Esophagus muscularis mucosa (tissue), 4 donors: Measurements from ENCODE around the gene CLDN9. TPM values are rescaled to one million over a fixed set of nuclear protein-coding genes. Genes with fewer than 3 reads are reported as not detected.

Experiments used
- DNase-seq: peaks from one replicate; pipeline ENCODE4 v3.0.0-alpha.2; 2017; ENCODE audit errors: extremely low spot score
- H3K27ac ChIP-seq, 4 donors: fragments of 200-600 bp; sonication (generic); replicated peaks in 1 of 4; 1 replicate in 3 of 4; 2 replicates in 1 of 4; pipeline ENCODE4 v1.5.1; 2016 to 2019; ENCODE audit warnings: mild to moderate bottlenecking in 1 of 4
- H3K27me3 ChIP-seq, 4 donors: fragments of 200-600 bp; sonication (generic); one replicate each; pipeline versions ENCODE4 v1.5.1 to v1.6.0; 2016 to 2019
- H3K36me3 ChIP-seq, 4 donors: fragments of 200-600 bp; sonication (generic); one replicate each; pipeline ENCODE4 v1.5.1; 2016 to 2019
- H3K4me1 ChIP-seq, 4 donors: fragments of 200-600 bp; sonication (generic); one replicate each; pipeline ENCODE4 v1.5.1; 2016 to 2019
- H3K4me3 ChIP-seq, 4 donors: fragments of 200-600 bp; sonication (generic); 1 replicate in 2 of 4; 2 replicates in 2 of 4; pipeline ENCODE4 v1.5.1; 2016 to 2019; ENCODE audit warnings: mild to moderate bottlenecking in 4 of 4, moderate library complexity in 1 of 4
- H3K9me3 ChIP-seq, 4 donors: fragments of 200-600 bp; sonication (generic); 1 replicate in 3 of 4; 2 replicates in 1 of 4; pipeline ENCODE4 v1.5.1; 2016 to 2019
- CTCF ChIP-seq, 3 experiments: fragments of 200-600 bp in 2 of 3; fragments of 450-650 bp in 1 of 3; sonication (generic) in 2 of 3; IDR thresholded peaks; one replicate each; pipeline ENCODE4 v1.5.1; 2017 to 2019; ENCODE audit warnings: antibody characterized with exemption in 3 of 3, mild to moderate bottlenecking in 2 of 3, moderate library complexity in 1 of 3
- EP300 ChIP-seq: sonication (generic); formaldehyde crosslinking; IDR thresholded peaks from one replicate; pipeline ENCODE4 v1.6.1; 2017; ENCODE audit warnings: antibody characterized with exemption
- POLR2A ChIP-seq: fragments of 450-650 bp; IDR thresholded peaks from one replicate; pipeline ENCODE4 v1.6.1; 2017; ENCODE audit warnings: antibody characterized with exemption, moderate library complexity, mild to moderate bottlenecking, low read depth
- POLR2AphosphoS5 ChIP-seq, 2 donors: sonication (generic); formaldehyde crosslinking; IDR thresholded peaks; one replicate each; pipeline ENCODE4 v1.6.1; 2017; ENCODE audit warnings: antibody characterized with exemption in 2 of 2
- WGBS: methylation state at CpG from one replicate; pipeline ENCODE4 v1.1.5; 2018; 5-methylcytosine and 5-hydroxymethylcytosine counted together
- intact Hi-C: fragments of 100-400 bp; cut with DNase I; formaldehyde crosslinking; loops from one replicate; pipeline ENCODE4 v1.15.1; 2023
- total RNA-seq, 4 donors: library from RNA; depleted of rRNA; stranded (reverse); fragments of >200 nt; gene quantifications; one replicate each; pipeline versions ENCODE4 v1.1.0 to v1.2.1, GENCODE V29; 2016

Gene CLDN9
- total RNA-seq, 4 donors from 2014 or later: 0.17 to 0.42 (median 0.32) TPM; not detected in 1

DNA sequence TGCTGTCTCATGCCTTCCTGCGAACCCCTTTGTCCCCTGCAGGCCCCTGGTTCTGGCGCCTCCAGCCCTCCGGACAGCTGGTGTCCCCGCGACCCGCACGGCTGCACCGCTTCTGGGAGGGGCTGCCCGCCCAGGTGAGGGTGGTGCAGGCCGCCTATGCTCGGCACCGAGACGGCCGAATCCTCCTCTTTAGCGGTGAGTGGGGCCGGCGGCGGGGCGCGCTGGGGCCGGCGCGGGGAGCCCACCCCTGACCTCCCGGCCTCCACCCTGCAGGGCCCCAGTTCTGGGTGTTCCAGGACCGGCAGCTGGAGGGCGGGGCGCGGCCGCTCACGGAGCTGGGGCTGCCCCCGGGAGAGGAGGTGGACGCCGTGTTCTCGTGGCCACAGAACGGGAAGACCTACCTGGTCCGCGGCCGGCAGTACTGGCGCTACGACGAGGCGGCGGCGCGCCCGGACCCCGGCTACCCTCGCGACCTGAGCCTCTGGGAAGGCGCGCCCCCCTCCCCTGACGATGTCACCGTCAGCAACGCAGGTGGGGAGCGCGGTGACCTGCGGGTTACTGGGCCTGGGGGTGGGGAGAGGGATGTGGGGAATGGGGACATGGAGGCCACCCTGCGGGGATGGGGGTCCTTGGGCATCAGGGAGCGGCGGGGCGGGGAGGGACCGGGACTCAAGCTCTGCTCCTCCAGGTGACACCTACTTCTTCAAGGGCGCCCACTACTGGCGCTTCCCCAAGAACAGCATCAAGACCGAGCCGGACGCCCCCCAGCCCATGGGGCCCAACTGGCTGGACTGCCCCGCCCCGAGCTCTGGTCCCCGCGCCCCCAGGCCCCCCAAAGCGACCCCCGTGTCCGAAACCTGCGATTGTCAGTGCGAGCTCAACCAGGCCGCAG lies 45.7 kb downstream of the CLDN9 start:
- intact Hi-C loops: loop anchor here (2.0 to 5.0 kb wide), 2 partner anchors 70 to 109 kb away; no protein-coding TSS in a partner anchor
- 39% methylated on average over 17 of the region's 77 CpGs for WGBS
- H3K4me3 ChIP-seq: peak overlapping the region; percentile 68 to 94 (median 80)
- TF ChIP-seq POLR2A (no peak), POLR2AphosphoS5 (IDR thresholded peaks at IDR 0.05) (no peak), CTCF (IDR thresholded peaks at IDR 0.05) (no peak), EP300 (no peak)
- no peaks in the 10 kb centered on the region for H3K9me3 ChIP-seq
- peaks cover 0 to 12% (median 0%) of the 10 kb centered on the region in 4 donors for H3K27me3 ChIP-seq
- H3K27ac ChIP-seq: peak overlapping the region in 3 of 4 donors; percentile 67 to 74 (median 71)
- DNase-seq: no peak
- peaks cover 0 to 4% (median 0%) of the 10 kb centered on the region in 4 donors for H3K36me3 ChIP-seq
- peaks cover 21 to 26% (median 23%) of the 10 kb centered on the region in 4 donors for H3K4me1 ChIP-seq

DNA sequence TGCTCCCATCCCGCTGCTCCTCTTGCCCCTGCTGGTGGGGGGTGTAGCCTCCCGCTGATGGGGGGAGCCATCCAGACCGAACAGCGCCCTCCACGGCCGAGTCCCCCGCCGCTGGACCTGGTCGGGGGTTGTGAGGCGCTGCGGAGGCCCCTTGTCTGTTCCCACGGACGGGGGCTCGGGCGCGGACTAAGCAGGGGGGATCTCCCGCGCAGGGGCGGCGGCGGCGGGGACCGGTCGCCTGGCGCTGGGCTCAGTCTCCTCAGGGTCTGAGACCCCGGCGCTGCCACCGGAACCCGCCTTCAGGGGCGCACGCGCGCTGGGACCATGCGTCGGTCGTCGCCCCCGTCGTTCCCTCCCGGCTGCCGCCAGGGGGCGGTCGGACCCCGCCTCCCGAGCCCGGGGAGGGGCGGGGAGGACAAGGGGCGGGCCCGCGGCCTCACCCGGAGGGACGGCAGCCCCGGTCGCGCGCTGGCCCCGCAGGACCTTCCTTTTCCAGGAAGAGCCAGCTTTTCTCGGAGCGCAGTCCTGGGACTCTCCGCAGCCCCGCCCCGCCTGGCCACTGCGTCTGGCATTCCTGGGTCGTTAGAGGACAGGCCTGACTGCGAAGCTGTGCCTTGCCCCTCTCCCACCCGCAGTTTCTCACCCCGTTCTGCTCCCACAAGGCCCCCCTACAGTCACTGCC lies 46.5 kb downstream of the CLDN9 start:
- H3K36me3 ChIP-seq: peaks cover 0 to under 1% (median 0%) of the 10 kb centered on the region in 4 donors
- H3K9me3 ChIP-seq: no peaks in the 10 kb centered on the region
- peaks cover 0 to 12% (median 0%) of the 10 kb centered on the region in 4 donors for H3K27me3 ChIP-seq
- peak overlapping the region; percentile 67 to 74 (median 69) for H3K27ac ChIP-seq
- H3K4me3 ChIP-seq: peak overlapping the region; percentile 68 to 94 (median 80)
- intact Hi-C loops: loop anchor here (2.0 to 5.0 kb wide), 2 partner anchors 70 to 108 kb away; no protein-coding TSS in a partner anchor
- 0% methylated on average over 1 of the region's 67 CpGs for WGBS
- H3K4me1 ChIP-seq: peaks cover 21 to 26% (median 23%) of the 10 kb centered on the region in 4 donors
- peak; percentile 94 for DNase-seq
- TF ChIP-seq EP300 (no peak), POLR2AphosphoS5 (IDR thresholded peaks at IDR 0.05) (peak; percentile 56 to 80), POLR2A (no peak), CTCF (IDR thresholded peaks at IDR 0.05) (peak; percentile 95 to 99 (median 97))

DNA sequence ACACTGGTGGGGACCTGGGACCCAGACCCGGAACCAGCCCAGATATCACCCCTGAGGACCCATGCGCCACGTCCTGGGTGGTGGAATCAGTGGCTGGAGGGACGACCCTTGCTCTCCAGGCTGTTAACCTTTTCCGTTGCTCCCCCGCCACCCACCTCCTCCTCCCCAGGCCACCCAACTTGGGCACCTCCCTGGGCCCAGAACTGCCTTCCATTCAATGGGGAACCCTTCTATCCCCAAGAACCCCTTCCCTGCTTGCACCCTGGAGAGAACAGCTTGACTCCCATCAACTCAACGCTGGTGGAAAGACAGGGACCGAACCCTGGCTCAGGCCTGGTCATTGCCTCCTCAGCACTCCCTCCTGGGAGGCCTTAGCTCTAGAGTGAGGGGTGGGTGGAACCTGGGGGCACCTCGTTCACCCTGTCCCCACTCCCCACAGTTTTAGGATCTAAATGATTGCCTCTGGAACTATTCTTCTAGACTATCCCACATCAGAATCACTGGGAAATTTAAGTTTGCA lies 47.1 kb downstream of the CLDN9 start:
- TF ChIP-seq POLR2A (no peak), POLR2AphosphoS5 (IDR thresholded peaks at IDR 0.05) (no peak), CTCF (IDR thresholded peaks at IDR 0.05) (no peak), EP300 (no peak)
- Histone ChIP-seq H3K9me3 (no peaks in the 10 kb centered on the region), H3K36me3 (no peaks in the 10 kb centered on the region), H3K4me3 (peak overlapping the region; percentile 68 to 94 (median 80)), H3K4me1 (peaks cover 23 to 31% (median 28%) of the 10 kb centered on the region in 4 donors), H3K27me3 (peaks cover 0 to 12% (median 0%) of the 10 kb centered on the region in 4 donors), H3K27ac (peak overlapping the region; percentile 67 to 74 (median 69))
- 83% methylated on average over 5 of the region's 9 CpGs for WGBS
- intact Hi-C loops: loop anchor here (2.0 to 5.0 kb wide), 2 partner anchors 69 to 108 kb away; no protein-coding TSS in a partner anchor
- no peak for DNase-seq

DNA sequence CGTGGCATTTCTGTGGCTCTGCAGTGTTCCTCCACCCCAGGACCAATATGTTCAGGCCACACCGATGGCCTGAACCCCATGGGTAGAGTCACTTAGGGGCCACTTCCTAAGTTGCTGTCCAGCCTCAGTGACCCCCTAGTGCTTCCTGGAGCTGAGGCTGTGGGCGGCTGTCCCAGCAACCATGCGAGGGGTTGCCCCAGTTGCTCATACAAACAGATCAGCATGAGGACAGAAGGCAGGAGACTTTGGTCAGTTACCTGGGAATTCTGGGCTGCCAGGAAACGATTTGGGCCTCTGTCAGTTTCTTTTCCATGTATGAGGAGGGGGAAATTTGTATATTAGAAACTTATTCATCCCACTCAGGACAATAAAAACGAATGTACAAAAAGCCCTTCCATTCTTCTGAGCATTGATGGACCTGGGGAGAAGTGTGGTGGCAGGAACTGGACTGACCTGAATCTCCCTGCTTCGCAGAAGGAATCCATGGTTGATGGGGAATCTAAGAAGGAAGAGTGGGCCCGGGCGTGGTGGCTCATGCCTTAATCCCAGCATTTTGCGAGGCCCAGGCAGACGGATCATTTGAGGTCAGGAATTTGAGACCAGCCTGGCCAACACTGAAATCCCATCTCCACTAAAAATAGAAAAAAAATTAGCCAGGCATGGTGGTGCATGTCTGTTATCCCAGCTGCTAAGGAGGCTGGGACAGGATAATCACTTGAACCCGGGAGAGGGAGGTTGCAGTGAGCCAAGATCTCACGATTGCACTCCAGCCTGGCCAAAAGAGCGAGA lies 47.8 kb downstream of the CLDN9 start:
- TF ChIP-seq CTCF (IDR thresholded peaks at IDR 0.05): no peak
- TF ChIP-seq EP300: no peak
- no peak for TF ChIP-seq POLR2AphosphoS5 (IDR thresholded peaks at IDR 0.05)
- no peak for TF ChIP-seq POLR2A
- intact Hi-C loops: no loop called here
- Histone ChIP-seq H3K27ac (no peak overlapping the region), H3K9me3 (no peaks in the 10 kb centered on the region), H3K27me3 (peaks cover 0 to 12% (median 0%) of the 10 kb centered on the region in 4 donors), H3K36me3 (no peaks in the 10 kb centered on the region), H3K4me3 (no peak overlapping the region), H3K4me1 (peaks cover 29 to 38% (median 36%) of the 10 kb centered on the region in 4 donors)
- DNase-seq: no peak
- WGBS: 86% methylated on average over 14 of the region's 14 CpGs
